HepG2 (cell line): Measurements from ENCODE around the gene CSMD2. TPM values are rescaled to one million over a fixed set of nuclear protein-coding genes. Genes with fewer than 3 reads are reported as not detected.

Experiments
- ATAC-seq: fragments of 200-7000 bp; cut with Tn5 transposase; 3 replicates; pipeline ENCODE4 v1.9.1; 2020; ENCODE audit warnings: mild to moderate bottlenecking, moderate library complexity
- BruUV-seq: library from RNA; stranded (reverse); fragments of 400-500 nt; replicated peaks from 2 replicates; lab custom pipeline; 2021; lab: Mats Ljungman, UMichigan
- CTCF ChIA-PET: fragments of 300-600 bp; formaldehyde crosslinking; extraction: SDS; loops from one replicate; lab custom pipeline; 2021; ENCODE audit warnings: low total read pairs, inconsistent platforms, low intra/inter-chr PET ratio; lab: Yijun Ruan, JAX
- POLR2A ChIA-PET: fragments of 350-600 bp; sonication (Branson Sonifier 250); formaldehyde crosslinking; loops from one replicate; lab custom pipeline; 2020; ENCODE audit warnings: antibody characterized with exemption, inconsistent platforms; lab: Yijun Ruan, JAX
- DNase-seq: peaks from one replicate; pipeline ENCODE4 v3.0.0-alpha.2; 2015; ENCODE audit warnings: low spot score
- FAIRE-seq: peaks from 3 replicates; lab custom pipeline; 2011; peaks lifted over from hg19 to GRCh38; lab: Jason Lieb, UNC
- H2AFZ ChIP-seq: one replicate; pipeline ENCODE4 v1.6.1; 2011; ENCODE audit warnings: low read length, inconsistent platforms
- H3K27ac ChIP-seq: fragments of 300-600 bp; 3 replicates; pipeline ENCODE4 v1.8.0; 2011; ENCODE audit warnings: mixed run types, mild to moderate bottlenecking, mixed read lengths, low read length, inconsistent platforms; ENCODE audit not compliant: insufficient read depth; ENCODE audit errors: extremely low read length
- H3K27me3 ChIP-seq, 2 experiments: fragments of 200-600 bp in 1 of 2; 2 replicates in 1 of 2; 3 replicates in 1 of 2; pipeline versions ENCODE4 v1.6.0 to v1.8.0; 2011; ENCODE audit warnings: low read length in 2 of 2, mild to moderate bottlenecking in 2 of 2, moderate library complexity in 2 of 2, inconsistent platforms in 1 of 2; ENCODE audit not compliant: insufficient read depth in 2 of 2, control insufficient read depth in 1 of 2
- H3K36me3 ChIP-seq, 2 experiments: fragments of 200-600 bp in 1 of 2; replicated peaks in 1 of 2; 2 replicates in 1 of 2; 3 replicates in 1 of 2; pipeline versions ENCODE4 v1.5.1 to v1.8.0; 2011; ENCODE audit warnings: low read length in 2 of 2, inconsistent platforms in 1 of 2; ENCODE audit not compliant: insufficient read depth in 2 of 2, control insufficient read depth in 1 of 2
- H3K4me1 ChIP-seq: 2 replicates; pipeline ENCODE4 v1.5.1; 2012; ENCODE audit warnings: low read length, inconsistent platforms; ENCODE audit not compliant: insufficient read depth
- H3K4me2 ChIP-seq: 2 replicates; pipeline ENCODE4 v1.6.0; 2011; ENCODE audit warnings: low read depth, low read length, inconsistent platforms
- H3K4me3 ChIP-seq, 3 experiments: fragments of 200-600 bp in 1 of 3; sonication (generic), shearing (Covaris generic) in 1 of 3; replicated peaks in 1 of 3; 2 replicates each; pipeline ENCODE4 v1.5.1; 2011 to 2016; ENCODE audit warnings: low read length in 3 of 3, inconsistent platforms in 2 of 3, low read depth in 2 of 3, mild to moderate bottlenecking in 2 of 3, control low read depth in 1 of 3, mixed read lengths in 1 of 3; ENCODE audit not compliant: insufficient read depth in 1 of 3
- H3K79me2 ChIP-seq: one replicate; pipeline ENCODE4 v1.6.1; 2011; ENCODE audit warnings: low read length, inconsistent platforms; ENCODE audit not compliant: insufficient read depth
- H3K9ac ChIP-seq: 2 replicates; pipeline ENCODE4 v1.6.0; 2011; ENCODE audit warnings: mild to moderate bottlenecking, low read depth, low read length, inconsistent platforms; ENCODE audit not compliant: insufficient read depth
- H3K9me3 ChIP-seq: 2 replicates; pipeline ENCODE4 v1.5.1; 2012; ENCODE audit warnings: mild to moderate bottlenecking, low read length
- H4K20me1 ChIP-seq: 2 replicates; pipeline ENCODE4 v1.6.0; 2011; ENCODE audit warnings: inconsistent platforms, mild to moderate bottlenecking, low read length, moderate library complexity; ENCODE audit not compliant: insufficient read depth
- REXO4 ChIP-seq: sonication (generic); formaldehyde crosslinking; IDR thresholded peaks from 2 replicates; pipeline ENCODE4 v1.8.0; 2022; ENCODE audit warnings: missing genetic modification reagents, mild to moderate bottlenecking, borderline replicate concordance
- THAP11 ChIP-seq: IDR thresholded peaks from 2 replicates; pipeline ENCODE4 v1.6.1; 2016; ENCODE audit warnings: missing biosample characterization, missing genetic modification reagents
- ZNF703 ChIP-seq: sonication (generic); formaldehyde crosslinking; IDR thresholded peaks from 2 replicates; pipeline ENCODE4 v1.5.1; 2020; ENCODE audit warnings: missing genetic modification reagents, mild to moderate bottlenecking, moderate library complexity, borderline replicate concordance
- WGBS: methylation state at CpG from one replicate; pipeline ENCODE4 v1.1.6; 2017; ENCODE audit warnings: low lambda C conversion rate; 5-methylcytosine and 5-hydroxymethylcytosine counted together
- in situ Hi-C: cut with HindIII; loops from 2 replicates; pipeline ENCODE4 v1.10.0; 2017; ENCODE audit warnings: low pct_unique_long_range_greater_than_20kb; ENCODE audit not compliant: extremely low pct_ligation_motif_present
- intact Hi-C: fragments of 100-400 bp; cut with micrococcal nuclease; formaldehyde crosslinking; loops from one replicate; pipeline ENCODE4 v1.10.0; 2022; ENCODE audit not compliant: unreplicated experiment
- polyA plus RNA-seq, 8 experiments: library from polyadenylated mRNA; depleted of rRNA in 3 of 8; stranded (reverse) in 7 of 8; unstranded in 1 of 8; fragments of >200 nt; fragmentation: Illumina TruSeq in 4 of 8; extraction: Trizol in 4 of 8; gene quantifications; 2 replicates each; pipeline versions ENCODE4 v1.2.1 to v1.2.3, GENCODE V29; 2011 to 2016; ENCODE audit warnings: low read depth in 4 of 8, missing spikeins in 1 of 8, mixed read lengths in 1 of 8; ENCODE audit not compliant: insufficient read depth in 1 of 8
- total RNA-seq, 5 experiments: library from RNA; depleted of rRNA; stranded (reverse); fragments of >200 nt; fragmentation: Illumina TruSeq; extraction: Trizol; gene quantifications; 2 replicates each; pipeline ENCODE4 v1.2.3, GENCODE V29; 2016; ENCODE audit warnings: low read depth in 1 of 5

The CSMD2 gene
- total and polyA plus RNA-seq, 2 of the 13 experiments (the other 11 are each of a cell fraction or from before 2014, with no cell fraction given), result not detected

DNA sequence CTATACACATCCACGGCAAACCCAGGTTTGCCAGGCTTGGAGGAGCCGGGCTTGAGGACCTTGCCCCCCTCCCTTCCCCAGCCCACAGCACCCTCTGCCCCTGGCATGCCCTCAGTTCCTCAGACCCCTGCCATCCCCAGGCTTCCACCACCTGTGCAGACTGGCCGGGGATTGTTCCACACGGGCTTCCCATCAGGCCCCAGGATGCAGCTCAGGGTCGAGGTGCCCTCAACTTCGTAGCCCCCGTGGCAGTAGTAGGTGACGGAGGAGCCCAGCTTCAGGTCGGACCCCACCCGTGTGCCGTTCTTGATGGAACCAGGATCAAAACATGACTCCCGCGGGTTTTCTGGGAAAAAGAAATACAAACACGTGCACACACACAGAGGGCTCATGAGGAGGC lies 528.8 kb downstream of the CSMD2 start:
- Histone ChIP-seq H3K9ac (no peak overlapping the region), H3K27ac (no peak overlapping the region), H3K36me3 (no peaks in the 10 kb centered on the region), H3K4me1 (no peaks in the 10 kb centered on the region), H3K27me3 (peaks cover 8 to 54% of the 10 kb centered on the region in 2 experiments), H3K4me2 (no peak overlapping the region), H4K20me1 (no peaks in the 10 kb centered on the region), H3K4me3 (no peak overlapping the region), H3K9me3 (no peaks in the 10 kb centered on the region), H2AFZ (no peak overlapping the region), H3K79me2 (no peaks in the 10 kb centered on the region)
- WGBS, result 0% methylated on average over 5 of the region's 14 CpGs
- in situ Hi-C loops, result loop anchor here (10.0 to 25.0 kb wide), 3 partner anchors 526 to 1109 kb away; partner anchors contain the start of gene CSMD2
- no peak for FAIRE-seq
- ChIA-PET CTCF (interaction anchor here (0.5 kb wide), 1 partner anchor 646 kb away, joined by 3 read pairs; no protein-coding TSS in a partner anchor), POLR2A (no interaction called here)
- TF ChIP-seq THAP11 (CRISPR knock-in tag), result no peak
- DNase-seq, result no peak
- intact Hi-C loops, result no loop called here
- BruUV-seq, result no TSS peak
- no peak for ATAC-seq

GRCh38 chr1:33635336-33636012 lies 529.6 kb downstream of the CSMD2 start:
- Histone ChIP-seq H4K20me1 (no peaks in the 10 kb centered on the region), H3K4me1 (no peaks in the 10 kb centered on the region), H2AFZ (no peak overlapping the region), H3K4me3 (no peak overlapping the region), H3K79me2 (no peaks in the 10 kb centered on the region), H3K27me3 (peaks cover 8 to 54% of the 10 kb centered on the region in 2 experiments), H3K36me3 (no peaks in the 10 kb centered on the region), H3K27ac (no peak overlapping the region), H3K9me3 (no peaks in the 10 kb centered on the region), H3K4me2 (no peak overlapping the region), H3K9ac (no peak overlapping the region)
- FAIRE-seq (no peak), ATAC-seq (no peak), DNase-seq (no peak)
- ChIA-PET CTCF (interaction anchor here (0.9 to 1.2 kb wide), 2 partner anchors 964 to 1107 kb away, joined by 3 read pairs; no protein-coding TSS in a partner anchor), POLR2A (no interaction called here)
- in situ Hi-C loops, result loop anchor here (10.0 to 25.0 kb wide), 3 partner anchors 527 to 1109 kb away; partner anchors contain the start of gene CSMD2
- 17% methylated on average over 2 of the region's 7 CpGs for WGBS
- TF ChIP-seq REXO4 (CRISPR knock-in tag) (no peak), ZNF703 (CRISPR knock-in tag) (no peak)
- intact Hi-C loops, result no loop called here
- no TSS peak for BruUV-seq
